GM19324 (cell line): ENCODE results near the gene C11orf68.

Source experiments
- ATAC-seq: cut with Tn5 transposase; IDR thresholded peaks from one replicate; pipeline ENCODE4 v1.9.1; 2021; ENCODE audit warnings: mild to moderate bottlenecking, moderate library complexity; ENCODE audit not compliant: unreplicated experiment, low FRiP score

The C11orf68 gene

GRCh38 chr11:65916391-65916790 lies 2.5 kb downstream of the C11orf68 start:
- ATAC-seq: no peak

GRCh38 chr11:65915821-65916251 lies 3.0 kb downstream of the C11orf68 start:
- ATAC-seq: no peak

- no peak for ATAC-seq
These were observed 3.6 kb downstream of the C11orf68 start for GRCh38 chr11:65915101-65915820.

- no peak for ATAC-seq
These were observed 6.0 kb downstream of the C11orf68 start for GRCh38 chr11:65912845-65913244.

- ATAC-seq: no peak
These were observed 6.9 kb downstream of the C11orf68 start for GRCh38 chr11:65911682-65912568.

GRCh38 chr11:65907878-65908277 lies 11.0 kb downstream of the C11orf68 start:
- ATAC-seq: no peak

GRCh38 chr11:65906602-65907001 lies 12.3 kb downstream of the C11orf68 start:
- ATAC-seq: no peak

GRCh38 chr11:65903715-65904114 lies 15.1 kb downstream of the C11orf68 start:
- no peak for ATAC-seq

- ATAC-seq: no peak
These were observed 15.8 kb downstream of the C11orf68 start for GRCh38 chr11:65903068-65903481.

- ATAC-seq: no peak
These were observed 18.0 kb downstream of the C11orf68 start for GRCh38 chr11:65900899-65901180.

- peak; percentile 80 for ATAC-seq
These were observed 18.6 kb downstream of the C11orf68 start, which contains the start of gene FOSL1 for GRCh38 chr11:65900125-65900898. Gene FOSL1, minus strand, starts transcription at chr11:65900388. Its CDS starts 49 bp downstream, at chr11:65900339.

- ATAC-seq: no peak
These were observed 19.3 kb downstream of the C11orf68 start for GRCh38 chr11:65899356-65900124.

GRCh38 chr11:65898656-65899355 lies 20.1 kb downstream of the C11orf68 start:
- ATAC-seq: no peak

GRCh38 chr11:65897020-65897471 lies 21.8 kb downstream of the C11orf68 start:
- no peak for ATAC-seq

- ATAC-seq: no peak
These were observed 22.5 kb downstream of the C11orf68 start for GRCh38 chr11:65896034-65896999.

GRCh38 chr11:65895482-65895981 lies 23.3 kb downstream of the C11orf68 start:
- no peak for ATAC-seq

- ATAC-seq: no peak
These were observed 24.7 kb downstream of the C11orf68 start for GRCh38 chr11:65894034-65894591.
